ENCODE measurements around the gene F3. TPM values are rescaled to one million over a fixed set of nuclear protein-coding genes. Genes with fewer than 3 reads are reported as not detected.

F3 gene
- polyA plus RNA-seq, 1 donor (not counting 4 experiments of a cell fraction or from before 2014, with no cell fraction given): 1,409 TPM

DNA sequence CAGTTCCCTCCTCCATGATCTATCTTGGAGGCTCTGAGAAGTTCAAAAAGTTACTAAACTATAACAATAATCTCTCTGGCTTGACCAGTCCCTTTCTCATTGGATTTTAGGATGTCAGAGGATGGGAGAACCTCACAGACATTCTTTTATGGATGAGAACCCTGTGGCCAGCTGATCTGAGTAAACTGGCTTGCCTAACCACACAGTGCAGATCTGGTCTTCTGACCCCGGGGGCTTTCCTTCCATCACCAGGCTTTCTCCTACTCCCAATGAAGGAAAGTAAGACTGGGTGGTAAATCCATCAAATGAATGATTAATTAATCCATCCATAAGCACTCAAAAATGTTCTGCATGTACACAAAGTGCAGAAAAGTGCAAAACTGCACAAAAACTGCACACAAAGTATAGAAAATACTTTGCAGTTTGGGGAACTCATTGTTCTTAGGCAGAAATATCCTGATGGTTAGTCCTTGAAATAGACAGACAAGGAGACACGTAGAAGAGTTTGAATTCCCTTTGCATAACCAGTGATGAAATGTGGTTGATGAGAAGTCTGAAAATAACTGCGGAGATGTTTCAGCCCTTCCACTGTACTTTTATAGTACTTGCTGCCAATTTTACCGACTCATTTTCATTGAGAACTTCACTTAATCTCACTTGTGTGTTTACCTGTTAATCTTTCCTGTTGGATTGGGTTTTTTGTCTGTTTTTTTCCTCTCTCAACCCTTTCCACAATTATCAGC, 2.5 kb upstream of the F3 start:
- Histone ChIP-seq H3K9me3 (ENCODE audit: control insufficient read depth, low read depth, low read length) (no peaks in the 10 kb centered on the region), H3K4me3 (ENCODE audit: control insufficient read depth in 2 of 3, extremely low read depth in 1 of 3, insufficient read depth in 2 of 3, low read depth in 1 of 3, low read length in 3 of 3) (peak overlapping the region; percentile 73 to 83 (median 82)), H2AFZ (ENCODE audit: control insufficient read depth, low read length) (no peak overlapping the region), H3K36me3 (ENCODE audit: control insufficient read depth in 2 of 2, extremely low read depth in 1 of 2, insufficient read depth in 2 of 2, low read length in 2 of 2) (peaks cover 14 to 15% of the 10 kb centered on the region in 2 experiments), H3K4me1 (ENCODE audit: control insufficient read depth, extremely low read depth, insufficient read depth, low read length) (peaks cover 29% of the 10 kb centered on the region), H3K27ac (ENCODE audit: control insufficient read depth, insufficient read depth, low read length) (peak overlapping the region; percentile 89), H4K20me1 (ENCODE audit: control insufficient read depth, extremely low read depth, insufficient read depth, low read length) (peaks cover 12% of the 10 kb centered on the region), H3K27me3 (ENCODE audit: control insufficient read depth, extremely low read depth, insufficient read depth, low read length) (no peaks in the 10 kb centered on the region), H3K9ac (ENCODE audit: control insufficient read depth, extremely low read depth, insufficient read depth, low read length) (peak overlapping the region; percentile 89), H3K9me1 (ENCODE audit: control insufficient read depth, extremely low read depth, insufficient read depth, low read length) (no peaks in the 10 kb centered on the region), H3K4me2 (ENCODE audit: control insufficient read depth, extremely low read depth, insufficient read depth, low read depth, low read length) (peak overlapping the region; percentile 78), H3K79me2 (ENCODE audit: control insufficient read depth, insufficient read depth, low read length) (peaks cover 49% of the 10 kb centered on the region)
- TF ChIP-seq, protein P1, sequence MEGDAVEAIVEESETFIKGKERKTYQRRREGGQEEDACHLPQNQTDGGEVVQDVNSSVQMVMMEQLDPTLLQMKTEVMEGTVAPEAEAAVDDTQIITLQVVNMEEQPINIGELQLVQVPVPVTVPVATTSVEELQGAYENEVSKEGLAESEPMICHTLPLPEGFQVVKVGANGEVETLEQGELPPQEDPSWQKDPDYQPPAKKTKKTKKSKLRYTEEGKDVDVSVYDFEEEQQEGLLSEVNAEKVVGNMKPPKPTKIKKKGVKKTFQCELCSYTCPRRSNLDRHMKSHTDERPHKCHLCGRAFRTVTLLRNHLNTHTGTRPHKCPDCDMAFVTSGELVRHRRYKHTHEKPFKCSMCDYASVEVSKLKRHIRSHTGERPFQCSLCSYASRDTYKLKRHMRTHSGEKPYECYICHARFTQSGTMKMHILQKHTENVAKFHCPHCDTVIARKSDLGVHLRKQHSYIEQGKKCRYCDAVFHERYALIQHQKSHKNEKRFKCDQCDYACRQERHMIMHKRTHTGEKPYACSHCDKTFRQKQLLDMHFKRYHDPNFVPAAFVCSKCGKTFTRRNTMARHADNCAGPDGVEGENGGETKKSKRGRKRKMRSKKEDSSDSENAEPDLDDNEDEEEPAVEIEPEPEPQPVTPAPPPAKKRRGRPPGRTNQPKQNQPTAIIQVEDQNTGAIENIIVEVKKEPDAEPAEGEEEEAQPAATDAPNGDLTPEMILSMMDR (optimal IDR thresholded peaks at IDR 0.05 in 1 of 3, IDR thresholded peaks at IDR 0.05 in 1 of 3, conservative IDR thresholded peaks at IDR 0.05 in 1 of 3; ENCODE audit: extremely low read depth in 1 of 3, insufficient read depth in 2 of 3, low read length in 3 of 3): no peak
- no peak for TF ChIP-seq EZH2 (IDR thresholded peaks at IDR 0.05; ENCODE audit: low read length)
- FAIRE-seq (peak; percentile 66), DNase-seq (ENCODE audit: low read depth, low spot score) (no peak)
- dilution Hi-C loops (cut with MboI; ENCODE audit: extremely low pct_ligation_motif_present, low sequenced_read_pairs): no loop called here

DNA sequence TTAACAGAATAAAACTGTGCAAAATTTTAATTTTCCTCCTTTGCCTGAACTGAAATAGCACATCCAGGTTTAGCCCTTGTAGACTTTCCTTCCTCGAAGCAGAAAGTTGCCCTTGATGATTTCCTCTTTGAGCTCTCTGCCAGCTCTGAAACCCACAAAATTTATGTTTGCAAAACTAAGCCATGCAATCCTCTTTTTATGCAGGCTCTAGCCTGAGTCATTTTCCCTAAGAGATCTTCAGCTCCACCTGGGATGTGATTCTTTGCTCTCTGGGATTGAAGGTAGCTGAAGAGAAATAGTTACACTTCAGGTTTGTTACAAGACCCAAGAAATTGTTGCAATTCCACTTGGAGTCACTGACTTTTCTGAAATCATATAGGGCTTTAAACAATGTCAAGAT, 1.4 kb upstream of the F3 start:
- Histone ChIP-seq H3K9me3 (ENCODE audit: control insufficient read depth, low read depth, low read length) (no peaks in the 10 kb centered on the region), H3K9me1 (ENCODE audit: control insufficient read depth, extremely low read depth, insufficient read depth, low read length) (no peaks in the 10 kb centered on the region), H2AFZ (ENCODE audit: control insufficient read depth, low read length) (no peak overlapping the region), H3K79me2 (ENCODE audit: control insufficient read depth, insufficient read depth, low read length) (peaks cover 59% of the 10 kb centered on the region), H3K27me3 (ENCODE audit: control insufficient read depth, extremely low read depth, insufficient read depth, low read length) (no peaks in the 10 kb centered on the region), H3K4me2 (ENCODE audit: control insufficient read depth, extremely low read depth, insufficient read depth, low read depth, low read length) (peak overlapping the region; percentile 78), H3K9ac (ENCODE audit: control insufficient read depth, extremely low read depth, insufficient read depth, low read length) (peak overlapping the region; percentile 89), H3K36me3 (ENCODE audit: control insufficient read depth in 2 of 2, extremely low read depth in 1 of 2, insufficient read depth in 2 of 2, low read length in 2 of 2) (peaks cover 21 to 25% of the 10 kb centered on the region in 2 experiments), H3K4me3 (ENCODE audit: control insufficient read depth in 2 of 3, extremely low read depth in 1 of 3, insufficient read depth in 2 of 3, low read depth in 1 of 3, low read length in 3 of 3) (peak overlapping the region; percentile 73 to 83 (median 82)), H3K27ac (ENCODE audit: control insufficient read depth, insufficient read depth, low read length) (peak overlapping the region; percentile 89), H4K20me1 (ENCODE audit: control insufficient read depth, extremely low read depth, insufficient read depth, low read length) (peaks cover 21% of the 10 kb centered on the region), H3K4me1 (ENCODE audit: control insufficient read depth, extremely low read depth, insufficient read depth, low read length) (peaks cover 33% of the 10 kb centered on the region)
- dilution Hi-C loops (cut with MboI; ENCODE audit: extremely low pct_ligation_motif_present, low sequenced_read_pairs): no loop called here
- no peak for TF ChIP-seq EZH2 (IDR thresholded peaks at IDR 0.05; ENCODE audit: low read length)
- TF ChIP-seq, protein P1 (optimal IDR thresholded peaks at IDR 0.05 in 1 of 3, IDR thresholded peaks at IDR 0.05 in 1 of 3, conservative IDR thresholded peaks at IDR 0.05 in 1 of 3; ENCODE audit: extremely low read depth in 1 of 3, insufficient read depth in 2 of 3, low read length in 3 of 3): no peak
- DNase-seq (ENCODE audit: low read depth, low spot score) (no peak), FAIRE-seq (peak; percentile 39)
